Omental fat pad (tissue), 4 donors: ENCODE measurements around the gene PRKCA. TPM values are rescaled to one million over a fixed set of nuclear protein-coding genes. Genes with fewer than 3 reads are reported as not detected.

ENCODE experiments used
- ATAC-seq: fragments of 150-250 bp; one replicate; pipeline ENCODE4 v1.9.1; 2016; ENCODE audit warnings: mild to moderate bottlenecking, moderate library complexity; ENCODE audit not compliant: low FRiP score
- DNase-seq: peaks from one replicate; pipeline ENCODE4 v3.0.0-alpha.2; 2019; ENCODE audit warnings: low spot score
- CTCF ChIP-seq, 3 donors: fragments of 450-650 bp; IDR thresholded peaks; one replicate each; pipeline ENCODE4 v1.5.1; 2016 to 2017; ENCODE audit warnings: antibody characterized with exemption in 3 of 3, mild to moderate bottlenecking in 3 of 3, moderate library complexity in 2 of 3
- total RNA-seq, 4 donors: library from RNA; depleted of rRNA; stranded (reverse); fragments of >200 nt; gene quantifications; one replicate each; pipeline ENCODE4 v1.1.0, GENCODE V29; 2016

PRKCA gene
- total RNA-seq, 4 donors from 2014 or later = 6.7 to 14.3 (median 10.3) TPM

GRCh38 chr17:66509926-66510325, 207.5 kb downstream of the PRKCA start:
- no peak for DNase-seq
- ATAC-seq = no peak
- TF ChIP-seq CTCF (IDR thresholded peaks at IDR 0.05) = no peak

- no peak for TF ChIP-seq CTCF (IDR thresholded peaks at IDR 0.05)
- no peak for ATAC-seq
Observed at GRCh38 chr17:66511135-66511534, 208.7 kb downstream of the PRKCA start.

GRCh38 chr17:66514227-66514806, 211.9 kb downstream of the PRKCA start:
- ATAC-seq (no peak), DNase-seq (no peak)
- no peak for TF ChIP-seq CTCF (IDR thresholded peaks at IDR 0.05)

More at GRCh38 chr17:66511135-66511534, 208.7 kb downstream of the PRKCA start:
- DNase-seq = no peak

- no peak for DNase-seq
- TF ChIP-seq CTCF (IDR thresholded peaks at IDR 0.05) = no peak
- ATAC-seq = no peak
Observed at GRCh38 chr17:66515974-66516373, 213.6 kb downstream of the PRKCA start.

- ATAC-seq = no peak
- no peak for TF ChIP-seq CTCF (IDR thresholded peaks at IDR 0.05)
- DNase-seq = no peak
Observed at GRCh38 chr17:66517336-66518009, 215.1 kb downstream of the PRKCA start.

- no peak for TF ChIP-seq CTCF (IDR thresholded peaks at IDR 0.05)
- no peak for DNase-seq
- ATAC-seq = no peak
Observed at GRCh38 chr17:66518108-66518507, 215.7 kb downstream of the PRKCA start.

- ATAC-seq = no peak
- no peak for TF ChIP-seq CTCF (IDR thresholded peaks at IDR 0.05)
- no peak for DNase-seq
Observed at GRCh38 chr17:66518677-66519076, 216.3 kb downstream of the PRKCA start.
